Hepatocyte (in vitro differentiated cells): Measurements from ENCODE around the gene RFTN1. TPM values are rescaled to one million over a fixed set of nuclear protein-coding genes. Genes with fewer than 3 reads are reported as not detected.

ENCODE experiments used
- DNase-seq: peaks from one replicate; pipeline ENCODE4 v3.0.0-alpha.2; 2016; ENCODE audit warnings: low spot score
- H2AFZ ChIP-seq: fragments of 200-600 bp; sonication (generic); 2 replicates; pipeline ENCODE4 v1.6.0; 2016; ENCODE audit warnings: antibody characterized with exemption, mild to moderate bottlenecking
- H3K27ac ChIP-seq: fragments of 200-600 bp; sonication (generic); 2 replicates; pipeline ENCODE4 v1.5.1; 2016; ENCODE audit warnings: mild to moderate bottlenecking
- H3K27me3 ChIP-seq: fragments of 200-600 bp; sonication (generic); 2 replicates; pipeline ENCODE4 v1.6.1; 2016
- H3K36me3 ChIP-seq: fragments of 200-600 bp; sonication (generic); replicated peaks from 2 replicates; pipeline ENCODE4 v1.5.1; 2016; ENCODE audit warnings: low read depth; ENCODE audit not compliant: insufficient read depth
- H3K4me1 ChIP-seq: fragments of 200-600 bp; sonication (generic); 2 replicates; pipeline ENCODE4 v1.5.1; 2016; ENCODE audit warnings: mild to moderate bottlenecking, moderate library complexity; ENCODE audit not compliant: insufficient read depth
- H3K4me2 ChIP-seq: fragments of 200-600 bp; sonication (generic); 2 replicates; pipeline ENCODE4 v1.6.0; 2016
- H3K4me3 ChIP-seq: fragments of 200-600 bp; sonication (generic); 2 replicates; pipeline ENCODE4 v1.5.1; 2016; ENCODE audit warnings: mild to moderate bottlenecking
- H3K79me2 ChIP-seq: fragments of 200-600 bp; sonication (generic); 2 replicates; pipeline ENCODE4 v1.6.0; 2017; ENCODE audit warnings: mild to moderate bottlenecking
- H3K9me2 ChIP-seq: fragments of 200-600 bp; sonication (generic); replicated peaks from 2 replicates; pipeline ENCODE4 v1.6.0; 2017; ENCODE audit warnings: mild to moderate bottlenecking; ENCODE audit not compliant: insufficient read depth
- H3K9me3 ChIP-seq: fragments of 200-600 bp; sonication (generic); 2 replicates; pipeline ENCODE4 v1.5.1; 2016; ENCODE audit warnings: low read depth, mild to moderate bottlenecking
- H4K20me1 ChIP-seq: fragments of 200-600 bp; sonication (generic); 2 replicates; pipeline ENCODE4 v1.6.0; 2016; ENCODE audit warnings: mild to moderate bottlenecking; ENCODE audit not compliant: insufficient read depth, poor library complexity, severe bottlenecking
- EZH2 ChIP-seq: fragments of 200-600 bp; sonication (generic); IDR thresholded peaks from 2 replicates; pipeline ENCODE4 v1.6.1; 2016; ENCODE audit warnings: antibody characterized with exemption, mild to moderate bottlenecking, borderline replicate concordance
- EZH2phosphoT487 ChIP-seq: fragments of 200-600 bp; sonication (generic); IDR thresholded peaks from one replicate; pipeline ENCODE4 v1.6.1; 2018; ENCODE audit warnings: antibody characterized with exemption, mild to moderate bottlenecking, low read depth, moderate library complexity; ENCODE audit not compliant: unreplicated experiment, severe bottlenecking
- WGBS: methylation state at CpG from one replicate; pipeline ENCODE4 v1.1.6; 2016; ENCODE audit warnings: low lambda C conversion rate; ENCODE audit errors: missing lambda C conversion rate; 5-methylcytosine and 5-hydroxymethylcytosine counted together
- polyA plus RNA-seq: library from polyadenylated mRNA; unstranded; fragments of >200 nt; fragmentation: Nextera tagmentation; extraction: Ambion mirVana; gene quantifications from 2 replicates; pipeline ENCODE4 v1.2.1, GENCODE V29; 2016
- total RNA-seq: library from RNA; depleted of rRNA; stranded (reverse); fragments of >200 nt; gene quantifications from 2 replicates; pipeline ENCODE4 v1.2.3, GENCODE V29; 2014
- TF ChIP-seq, protein P1 (sequence below): fragments of 200-600 bp; sonication (generic); IDR thresholded peaks from 2 replicates; pipeline ENCODE4 v1.5.1; 2016; ENCODE audit warnings: antibody characterized with exemption, mild to moderate bottlenecking; ENCODE audit not compliant: poor library complexity

The RFTN1 gene
- total and polyA plus RNA-seq, 2 experiments from 2014 or later = 10.0 to 14.9 TPM

- H3K4me2 ChIP-seq = no peak overlapping the region
- no peaks in the 10 kb centered on the region for H3K27me3 ChIP-seq
- H3K9me2 ChIP-seq = no peaks in the 10 kb centered on the region
- H3K27ac ChIP-seq = no peak overlapping the region
- DNase-seq = no peak
- no peak for TF ChIP-seq EZH2
- no peak for TF ChIP-seq EZH2phosphoT487
- TF ChIP-seq, protein P1, sequence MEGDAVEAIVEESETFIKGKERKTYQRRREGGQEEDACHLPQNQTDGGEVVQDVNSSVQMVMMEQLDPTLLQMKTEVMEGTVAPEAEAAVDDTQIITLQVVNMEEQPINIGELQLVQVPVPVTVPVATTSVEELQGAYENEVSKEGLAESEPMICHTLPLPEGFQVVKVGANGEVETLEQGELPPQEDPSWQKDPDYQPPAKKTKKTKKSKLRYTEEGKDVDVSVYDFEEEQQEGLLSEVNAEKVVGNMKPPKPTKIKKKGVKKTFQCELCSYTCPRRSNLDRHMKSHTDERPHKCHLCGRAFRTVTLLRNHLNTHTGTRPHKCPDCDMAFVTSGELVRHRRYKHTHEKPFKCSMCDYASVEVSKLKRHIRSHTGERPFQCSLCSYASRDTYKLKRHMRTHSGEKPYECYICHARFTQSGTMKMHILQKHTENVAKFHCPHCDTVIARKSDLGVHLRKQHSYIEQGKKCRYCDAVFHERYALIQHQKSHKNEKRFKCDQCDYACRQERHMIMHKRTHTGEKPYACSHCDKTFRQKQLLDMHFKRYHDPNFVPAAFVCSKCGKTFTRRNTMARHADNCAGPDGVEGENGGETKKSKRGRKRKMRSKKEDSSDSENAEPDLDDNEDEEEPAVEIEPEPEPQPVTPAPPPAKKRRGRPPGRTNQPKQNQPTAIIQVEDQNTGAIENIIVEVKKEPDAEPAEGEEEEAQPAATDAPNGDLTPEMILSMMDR = no peak
- 83% methylated on average over 4 of the region's 4 CpGs for WGBS
- no peaks in the 10 kb centered on the region for H3K9me3 ChIP-seq
- no peak overlapping the region for H2AFZ ChIP-seq
- H3K4me1 ChIP-seq = no peaks in the 10 kb centered on the region
- no peaks in the 10 kb centered on the region for H4K20me1 ChIP-seq
- no peak overlapping the region for H3K4me3 ChIP-seq
- no peaks in the 10 kb centered on the region for H3K36me3 ChIP-seq
- H3K79me2 ChIP-seq = no peaks in the 10 kb centered on the region
Observed at GRCh38 chr3:16364323-16364722, 149.2 kb downstream of the RFTN1 start.

DNA sequence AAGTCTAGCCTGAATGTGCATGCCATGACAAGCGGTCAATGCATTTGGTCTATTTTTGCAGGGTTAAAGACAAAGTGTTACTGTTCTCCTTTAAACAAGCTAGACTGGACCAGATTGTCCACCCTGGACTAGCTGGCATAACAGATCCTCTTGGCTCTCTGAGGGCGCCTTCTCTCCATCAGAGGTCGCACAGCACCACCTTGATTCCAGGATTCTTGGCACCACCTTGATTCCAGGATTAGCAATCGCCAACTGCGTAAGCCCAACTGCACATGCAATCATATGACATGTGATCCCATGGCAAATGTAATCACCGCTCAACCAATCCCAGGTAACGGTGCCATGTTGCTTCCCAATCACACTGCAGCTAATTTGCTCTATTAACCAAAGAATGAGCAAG is 149.9 kb downstream of the RFTN1 start:
- H3K79me2 ChIP-seq = no peaks in the 10 kb centered on the region
- no peak for TF ChIP-seq EZH2phosphoT487
- TF ChIP-seq EZH2 = no peak
- TF ChIP-seq, protein P1 = no peak
- no peak overlapping the region for H3K4me3 ChIP-seq
- H3K27me3 ChIP-seq = no peaks in the 10 kb centered on the region
- no peaks in the 10 kb centered on the region for H3K9me3 ChIP-seq
- DNase-seq = no peak
- no peaks in the 10 kb centered on the region for H4K20me1 ChIP-seq
- H3K9me2 ChIP-seq = no peaks in the 10 kb centered on the region
- no peak overlapping the region for H3K4me2 ChIP-seq
- H3K4me1 ChIP-seq = no peaks in the 10 kb centered on the region
- 99% methylated on average over 7 of the region's 7 CpGs for WGBS
- no peak overlapping the region for H2AFZ ChIP-seq
- no peaks in the 10 kb centered on the region for H3K36me3 ChIP-seq
- H3K27ac ChIP-seq = no peak overlapping the region

- 65% methylated on average over 4 of the region's 4 CpGs for WGBS
- no peaks in the 10 kb centered on the region for H3K79me2 ChIP-seq
- H2AFZ ChIP-seq = no peak overlapping the region
- no peaks in the 10 kb centered on the region for H3K36me3 ChIP-seq
- no peaks in the 10 kb centered on the region for H3K9me3 ChIP-seq
- H4K20me1 ChIP-seq = no peaks in the 10 kb centered on the region
- no peak overlapping the region for H3K4me2 ChIP-seq
- no peak overlapping the region for H3K4me3 ChIP-seq
- DNase-seq = no peak
- H3K27me3 ChIP-seq = no peaks in the 10 kb centered on the region
- H3K4me1 ChIP-seq = no peaks in the 10 kb centered on the region
- H3K9me2 ChIP-seq = no peaks in the 10 kb centered on the region
- TF ChIP-seq EZH2 = no peak
- TF ChIP-seq EZH2phosphoT487 = no peak
- TF ChIP-seq, protein P1 = no peak
- H3K27ac ChIP-seq = no peak overlapping the region
Observed at GRCh38 chr3:16362770-16363169, 150.7 kb downstream of the RFTN1 start.

GRCh38 chr3:16361087-16361486 is 152.4 kb downstream of the RFTN1 start:
- Histone ChIP-seq H3K27ac (no peak overlapping the region), H3K4me2 (no peak overlapping the region), H3K27me3 (no peaks in the 10 kb centered on the region), H3K36me3 (no peaks in the 10 kb centered on the region), H3K4me1 (no peaks in the 10 kb centered on the region), H2AFZ (no peak overlapping the region), H3K9me2 (no peaks in the 10 kb centered on the region), H3K9me3 (no peaks in the 10 kb centered on the region), H4K20me1 (no peaks in the 10 kb centered on the region), H3K4me3 (no peak overlapping the region), H3K79me2 (no peaks in the 10 kb centered on the region)
- TF ChIP-seq, protein P1 = no peak
- no peak for TF ChIP-seq EZH2phosphoT487
- no peak for TF ChIP-seq EZH2
- no peak for DNase-seq
